ENCODE results near the gene ARPC2. TPM values are rescaled to one million over a fixed set of nuclear protein-coding genes. Genes with fewer than 3 reads are reported as not detected.

ARPC2 gene
- total and polyA plus RNA-seq, 10 of the 15 experiments (the other 5 are each of a cell fraction or from before 2014, with no cell fraction given), result 440 to 980 (median 709) TPM

DNA sequence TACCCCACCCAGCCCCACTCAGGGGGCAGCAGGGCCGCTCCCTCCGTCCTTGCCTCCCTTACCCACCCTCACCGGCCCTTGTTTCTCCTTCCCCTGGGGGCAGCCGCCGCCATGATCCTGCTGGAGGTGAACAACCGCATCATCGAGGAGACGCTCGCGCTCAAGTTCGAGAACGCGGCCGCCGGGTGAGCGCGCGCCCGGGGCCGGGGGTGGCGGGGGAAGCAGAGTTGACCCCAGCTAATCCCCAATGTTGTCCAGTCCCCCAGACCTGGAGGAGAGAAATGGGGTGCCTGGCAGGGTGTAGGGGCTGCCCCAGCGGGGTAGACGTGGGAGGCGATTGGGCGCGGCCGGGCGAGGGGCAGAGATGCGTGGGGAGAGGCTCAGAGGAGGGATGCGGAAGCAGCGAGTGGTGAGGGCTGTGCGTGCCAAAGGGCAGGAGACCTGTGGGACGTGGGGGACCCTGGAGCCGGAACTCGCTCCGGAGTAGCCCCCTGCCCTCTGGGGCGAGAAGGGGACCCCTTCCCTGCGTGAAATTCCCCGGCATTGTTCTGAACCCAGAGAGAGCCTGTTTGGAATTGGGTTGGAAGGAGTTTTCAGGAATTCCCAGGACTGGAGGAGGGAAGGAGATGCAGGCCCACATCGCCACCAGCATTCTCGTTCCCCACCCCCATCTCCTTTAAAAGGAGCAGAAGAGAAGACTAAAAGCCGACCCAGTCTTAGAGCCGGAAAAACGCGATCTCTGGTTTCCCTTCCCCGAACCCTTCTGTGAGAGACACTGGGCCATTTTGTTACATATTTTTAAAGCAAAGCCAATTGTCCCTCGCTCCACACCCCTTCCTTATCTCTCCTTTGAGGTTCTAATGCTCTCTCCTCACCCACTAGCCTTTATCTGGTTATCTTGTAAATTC, 625 bp downstream of the ARPC2 start:
- DNase-seq (ENCODE audit: low read depth, low spot score) (no peak), FAIRE-seq (no peak), ATAC-seq (peak; percentile 80)
- Histone ChIP-seq H3K9me3 (replicated peaks; ENCODE audit: control insufficient read depth, insufficient read depth, low read length) (no peaks in the 10 kb centered on the region), H3K4me2 (ENCODE audit: control insufficient read depth, insufficient read depth) (peak overlapping the region; percentile 94), H3K4me1 (ENCODE audit: control insufficient read depth, insufficient read depth, low read length) (peaks cover 16% of the 10 kb centered on the region), H3K79me2 (ENCODE audit: control insufficient read depth, insufficient read depth, low read length) (peaks cover 64% of the 10 kb centered on the region), H2AFZ (ENCODE audit: control insufficient read depth, low read depth, low read length) (no peak overlapping the region), H3K36me3 (ENCODE audit: control insufficient read depth in 2 of 2, insufficient read depth in 2 of 2, low read length in 1 of 2) (peaks cover 0 to 11% of the 10 kb centered on the region in 2 experiments; a peak in 2 of 4 replicates), H3K4me3 (peak overlapping the region; percentile 93), H3K9ac (ENCODE audit: control insufficient read depth, insufficient read depth, low read length) (peak overlapping the region; percentile 99), H3K27ac (ENCODE audit: control insufficient read depth, insufficient read depth) (peak overlapping the region; percentile 99), H4K20me1 (ENCODE audit: control insufficient read depth, insufficient read depth) (peaks cover 7% of the 10 kb centered on the region; the same call in 1 of the 2 replicates), H3K27me3 (replicated peaks in 1 of 2; ENCODE audit: control insufficient read depth in 2 of 2, insufficient read depth in 2 of 2, low read length in 1 of 2) (no peaks in the 10 kb centered on the region)
- in situ Hi-C loops (cut with MboI) (no loop called here), intact Hi-C loops (cut with micrococcal nuclease; ENCODE audit: unreplicated experiment) (loop anchor here (1.0 to 5.0 kb wide), 2 partner anchors 12 to 180 kb away; partner anchors contain the start of gene CTDSP1)
- RAD21 ChIA-PET (ENCODE audit: unreplicated experiment), result interaction anchor here (0.7 to 6.7 kb wide), 6 partner anchors 9 to 176 kb away, joined by 3 to 84 read pairs (median 5); no protein-coding TSS in a partner anchor
- CTCF ChIA-PET, result interaction anchor here (1.3 to 5.7 kb wide), 5 partner anchors 13 to 52 kb away, joined by 3 to 58 read pairs (median 8); partner anchors contain the start of genes AAMP and PNKD
- POLR2A ChIA-PET, result interaction anchor here (0.6 to 8.8 kb wide), 8 partner anchors 11 to 490 kb away, joined by 3 to 98 read pairs (median 4); partner anchors contain the start of genes AAMP and PNKD
- SMC1A ChIA-PET (ENCODE audit: uncharacterized antibody, unreplicated experiment), result interaction anchor here (0.8 to 4.6 kb wide), 5 partner anchors 8 to 39 kb away, joined by 3 to 73 read pairs (median 10); no protein-coding TSS in a partner anchor
- BruUV-seq (replicated peaks), result TSS peak; percentile 50
- whole genome bisulfite sequencing (ENCODE audit: insufficient coverage, insufficient replicate concordance, low lambda C conversion rate, missing lambda C conversion rate), result under 1% methylated on average over 38 of the region's 47 CpGs
- TF ChIP-seq POLR2A (IDR thresholded peaks at IDR 0.05; ENCODE audit: low read depth, low read length) (peak; percentile 27), RUNX3 (IDR thresholded peaks at IDR 0.05; ENCODE audit: low read length) (peak; percentile 15; the same call in 1 of the 2 replicates), IRF4 (IDR thresholded peaks at IDR 0.05; ENCODE audit: low read depth, low read length) (0 out of 2 replicates have a peak, but pooled peaks have one; percentile 34), NBN (IDR thresholded peaks at IDR 0.05) (peak; percentile 38; the same call in 1 of the 2 replicates), POU2F2 (IDR thresholded peaks at IDR 0.05; ENCODE audit: borderline replicate concordance, low read depth, low read length) (peak; percentile 7; the same call in 1 of the 3 replicates), DPF2 (IDR thresholded peaks at IDR 0.05) (peak; percentile 70), PAX5 (IDR thresholded peaks at IDR 0.05; ENCODE audit: borderline replicate concordance, low read depth, low read length) (0 out of 2 replicates have a peak, but pooled peaks have one; percentile 8), MYB (IDR thresholded peaks at IDR 0.05; ENCODE audit: borderline replicate concordance, low read depth, low read length) (no peak), IKZF2 (IDR thresholded peaks at IDR 0.05) (peak; percentile 35 to 53; a peak in 2 of 4 replicates), TAF1 (IDR thresholded peaks at IDR 0.05; ENCODE audit: borderline replicate concordance, low read depth, low read length) (peak; percentile 77), RB1 (IDR thresholded peaks at IDR 0.05; ENCODE audit: borderline replicate concordance) (peak; percentile 34; the same call in 1 of the 2 replicates), POLR2AphosphoS2 (IDR thresholded peaks at IDR 0.05; ENCODE audit: low read depth, low read length) (peak; percentile 63), CREM (IDR thresholded peaks at IDR 0.05; ENCODE audit: low read depth) (peak; percentile 16; the same call in 1 of the 2 replicates), BHLHE40 (IDR thresholded peaks at IDR 0.05; ENCODE audit: borderline replicate concordance in 1 of 2, low read depth in 2 of 2, low read length in 1 of 2) (peak in 1 of 2 experiments; percentile 62; a peak in 2 of 4 replicates), POLR2AphosphoS5 (IDR thresholded peaks at IDR 0.05; ENCODE audit: low read length) (peak; percentile 76)
- TF ChIP-seq, protein P1, sequence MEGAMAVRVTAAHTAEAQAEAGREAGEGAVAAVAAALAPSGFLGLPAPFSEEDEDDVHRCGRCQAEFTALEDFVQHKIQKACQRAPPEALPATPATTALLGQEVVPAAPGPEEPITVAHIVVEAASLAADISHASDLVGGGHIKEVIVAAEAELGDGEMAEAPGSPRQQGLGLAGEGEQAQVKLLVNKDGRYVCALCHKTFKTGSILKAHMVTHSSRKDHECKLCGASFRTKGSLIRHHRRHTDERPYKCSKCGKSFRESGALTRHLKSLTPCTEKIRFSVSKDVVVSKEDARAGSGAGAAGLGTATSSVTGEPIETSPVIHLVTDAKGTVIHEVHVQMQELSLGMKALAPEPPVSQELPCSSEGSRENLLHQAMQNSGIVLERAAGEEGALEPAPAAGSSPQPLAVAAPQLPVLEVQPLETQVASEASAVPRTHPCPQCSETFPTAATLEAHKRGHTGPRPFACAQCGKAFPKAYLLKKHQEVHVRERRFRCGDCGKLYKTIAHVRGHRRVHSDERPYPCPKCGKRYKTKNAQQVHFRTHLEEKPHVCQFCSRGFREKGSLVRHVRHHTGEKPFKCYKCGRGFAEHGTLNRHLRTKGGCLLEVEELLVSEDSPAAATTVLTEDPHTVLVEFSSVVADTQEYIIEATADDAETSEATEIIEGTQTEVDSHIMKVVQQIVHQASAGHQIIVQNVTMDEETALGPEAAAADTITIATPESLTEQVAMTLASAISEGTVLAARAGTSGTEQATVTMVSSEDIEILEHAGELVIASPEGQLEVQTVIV (IDR thresholded peaks at IDR 0.05; ENCODE audit: borderline replicate concordance, partially characterized antibody), result peak; percentile 38
- TF ChIP-seq, protein P2, sequence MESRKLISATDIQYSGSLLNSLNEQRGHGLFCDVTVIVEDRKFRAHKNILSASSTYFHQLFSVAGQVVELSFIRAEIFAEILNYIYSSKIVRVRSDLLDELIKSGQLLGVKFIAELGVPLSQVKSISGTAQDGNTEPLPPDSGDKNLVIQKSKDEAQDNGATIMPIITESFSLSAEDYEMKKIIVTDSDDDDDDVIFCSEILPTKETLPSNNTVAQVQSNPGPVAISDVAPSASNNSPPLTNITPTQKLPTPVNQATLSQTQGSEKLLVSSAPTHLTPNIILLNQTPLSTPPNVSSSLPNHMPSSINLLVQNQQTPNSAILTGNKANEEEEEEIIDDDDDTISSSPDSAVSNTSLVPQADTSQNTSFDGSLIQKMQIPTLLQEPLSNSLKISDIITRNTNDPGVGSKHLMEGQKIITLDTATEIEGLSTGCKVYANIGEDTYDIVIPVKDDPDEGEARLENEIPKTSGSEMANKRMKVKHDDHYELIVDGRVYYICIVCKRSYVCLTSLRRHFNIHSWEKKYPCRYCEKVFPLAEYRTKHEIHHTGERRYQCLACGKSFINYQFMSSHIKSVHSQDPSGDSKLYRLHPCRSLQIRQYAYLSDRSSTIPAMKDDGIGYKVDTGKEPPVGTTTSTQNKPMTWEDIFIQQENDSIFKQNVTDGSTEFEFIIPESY (IDR thresholded peaks at IDR 0.05), result no peak

Measured in GM12878 (cell line).